Ectodermal cell (in vitro differentiated cells): ENCODE data around the gene KRT36.

ENCODE experiments used
- H3K27ac ChIP-seq: 2 replicates; pipeline ENCODE4 v1.7.0; 2013; ENCODE audit warnings: mild to moderate bottlenecking, low read depth, low read length; ENCODE audit not compliant: insufficient read depth, poor library complexity, severe bottlenecking
- H3K27me3 ChIP-seq: 2 replicates; pipeline ENCODE4 v1.7.0; 2013; ENCODE audit warnings: mild to moderate bottlenecking, low read length; ENCODE audit not compliant: insufficient read depth, control insufficient read depth, poor library complexity, severe bottlenecking
- H3K36me3 ChIP-seq: one replicate; pipeline ENCODE4 v1.7.0; 2013; ENCODE audit warnings: low read length; ENCODE audit not compliant: control insufficient read depth, insufficient read depth
- H3K4me1 ChIP-seq: one replicate; pipeline ENCODE4 v1.7.0; 2013; ENCODE audit warnings: low read length; ENCODE audit not compliant: control insufficient read depth, insufficient read depth
- H3K4me3 ChIP-seq: 2 replicates; pipeline ENCODE4 v1.7.0; 2013; ENCODE audit warnings: low read depth, low read length, control low read depth; ENCODE audit not compliant: insufficient read depth
- H3K9me3 ChIP-seq: 2 replicates; pipeline ENCODE4 v1.7.0; 2013; ENCODE audit warnings: mild to moderate bottlenecking, low read length, moderate library complexity; ENCODE audit not compliant: control insufficient read depth
- WGBS, 2 experiments: methylation state at CpG; one replicate each; pipeline ENCODE4 v1.1.7; 2013; ENCODE audit warnings: missing lambda C conversion rate in 2 of 2; 5-methylcytosine and 5-hydroxymethylcytosine counted together

KRT36 gene

DNA sequence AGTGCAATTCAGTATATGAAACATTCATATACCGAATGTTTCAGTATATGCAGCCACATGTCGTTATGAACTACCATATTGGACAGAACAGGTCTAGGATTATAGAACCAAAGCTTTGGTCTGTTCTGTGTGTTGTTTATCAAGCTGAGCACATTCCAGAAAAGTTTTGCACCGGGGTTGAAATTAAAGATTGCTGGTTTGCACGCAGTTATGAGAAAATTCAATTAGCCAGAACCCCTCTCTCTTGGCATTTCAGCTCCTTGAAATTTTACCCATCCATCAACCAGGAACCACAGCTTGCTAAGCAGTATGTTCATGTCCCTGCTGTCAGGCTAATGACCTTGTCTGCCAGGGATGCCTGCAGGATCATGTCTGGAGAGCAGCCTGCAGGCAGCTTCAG, 32.0 kb downstream of the KRT36 start:
- Histone ChIP-seq H3K4me1 (no peaks in the 10 kb centered on the region), H3K36me3 (no peaks in the 10 kb centered on the region), H3K27ac (no peak overlapping the region), H3K27me3 (no peaks in the 10 kb centered on the region), H3K4me3 (no peak overlapping the region), H3K9me3 (no peaks in the 10 kb centered on the region)
- WGBS, 2 experiments, result 91 to 95% methylated on average over 4 of the region's 4 CpGs

GRCh38 chr17:41456204-41456603, 33.5 kb downstream of the KRT36 start:
- Histone ChIP-seq H3K4me3 (no peak overlapping the region), H3K4me1 (no peaks in the 10 kb centered on the region), H3K27ac (no peak overlapping the region), H3K9me3 (no peaks in the 10 kb centered on the region), H3K27me3 (no peaks in the 10 kb centered on the region), H3K36me3 (no peaks in the 10 kb centered on the region)
- WGBS, 2 experiments, result 72 to 78% methylated on average over 3 of the region's 3 CpGs

GRCh38 chr17:41455236-41455635, 34.5 kb downstream of the KRT36 start:
- Histone ChIP-seq H3K9me3 (no peaks in the 10 kb centered on the region), H3K27ac (no peak overlapping the region), H3K36me3 (no peaks in the 10 kb centered on the region), H3K4me3 (no peak overlapping the region), H3K4me1 (no peaks in the 10 kb centered on the region), H3K27me3 (no peaks in the 10 kb centered on the region)
- whole genome bisulfite sequencing, 2 experiments, result 90 to 96% methylated on average over 1 of the region's 1 CpG

- Histone ChIP-seq H3K27me3 (no peaks in the 10 kb centered on the region), H3K27ac (no peak overlapping the region), H3K9me3 (no peaks in the 10 kb centered on the region), H3K4me1 (no peaks in the 10 kb centered on the region), H3K4me3 (no peak overlapping the region), H3K36me3 (no peaks in the 10 kb centered on the region)
- 94 to 95% methylated on average over 3 of the region's 3 CpGs for WGBS, 2 experiments
These were observed 36.6 kb downstream of the KRT36 start for GRCh38 chr17:41453066-41453465.

- 74 to 88% methylated on average over 3 to 4 of the region's 4 CpGs for WGBS, 2 experiments
- Histone ChIP-seq H3K36me3 (no peaks in the 10 kb centered on the region), H3K9me3 (no peaks in the 10 kb centered on the region), H3K4me3 (no peak overlapping the region), H3K27ac (no peak overlapping the region), H3K27me3 (no peaks in the 10 kb centered on the region), H3K4me1 (no peaks in the 10 kb centered on the region)
These were observed 37.4 kb downstream of the KRT36 start for GRCh38 chr17:41452281-41452680.

GRCh38 chr17:41451154-41451728, 38.5 kb downstream of the KRT36 start:
- H3K27ac ChIP-seq, result no peak overlapping the region
- H3K36me3 ChIP-seq, result no peaks in the 10 kb centered on the region
- H3K27me3 ChIP-seq, result no peaks in the 10 kb centered on the region
- no peaks in the 10 kb centered on the region for H3K9me3 ChIP-seq
- H3K4me3 ChIP-seq, result no peak overlapping the region
- 92 to 93% methylated on average over 2 of the region's 2 CpGs for WGBS, 2 experiments
- no peaks in the 10 kb centered on the region for H3K4me1 ChIP-seq

GRCh38 chr17:41449008-41449407, 40.7 kb downstream of the KRT36 start:
- Histone ChIP-seq H3K36me3 (no peaks in the 10 kb centered on the region), H3K4me3 (no peak overlapping the region), H3K9me3 (peaks cover 2% of the 10 kb centered on the region), H3K27ac (no peak overlapping the region), H3K4me1 (no peaks in the 10 kb centered on the region), H3K27me3 (no peaks in the 10 kb centered on the region)
- WGBS, 2 experiments, result 94% methylated on average over 6 of the region's 6 CpGs

DNA sequence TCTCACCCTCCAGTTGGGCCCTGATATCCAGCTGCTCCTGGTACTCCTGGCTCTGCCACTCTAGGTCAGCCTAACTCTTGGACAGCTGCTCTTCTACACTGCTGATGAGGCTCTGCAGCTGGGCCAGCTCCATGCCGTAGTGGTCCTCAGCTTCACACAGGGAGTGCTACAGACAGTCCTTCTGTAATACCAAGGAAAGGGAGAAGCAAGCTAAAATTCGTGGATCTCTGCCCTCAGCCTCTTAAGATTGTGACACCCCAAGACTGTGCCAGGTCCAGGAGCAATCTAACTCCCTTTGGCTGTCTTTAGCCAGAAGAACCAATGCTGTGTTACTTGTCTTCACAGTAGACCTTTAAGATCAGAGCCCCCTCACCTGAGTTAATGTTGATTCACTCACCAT, 41.2 kb downstream of the KRT36 start:
- Histone ChIP-seq H3K27me3 (no peaks in the 10 kb centered on the region), H3K4me3 (no peak overlapping the region), H3K9me3 (peaks cover 2% of the 10 kb centered on the region), H3K36me3 (no peaks in the 10 kb centered on the region), H3K4me1 (no peaks in the 10 kb centered on the region), H3K27ac (no peak overlapping the region)
- WGBS, 2 experiments, result 67 to 69% methylated on average over 2 of the region's 2 CpGs

DNA sequence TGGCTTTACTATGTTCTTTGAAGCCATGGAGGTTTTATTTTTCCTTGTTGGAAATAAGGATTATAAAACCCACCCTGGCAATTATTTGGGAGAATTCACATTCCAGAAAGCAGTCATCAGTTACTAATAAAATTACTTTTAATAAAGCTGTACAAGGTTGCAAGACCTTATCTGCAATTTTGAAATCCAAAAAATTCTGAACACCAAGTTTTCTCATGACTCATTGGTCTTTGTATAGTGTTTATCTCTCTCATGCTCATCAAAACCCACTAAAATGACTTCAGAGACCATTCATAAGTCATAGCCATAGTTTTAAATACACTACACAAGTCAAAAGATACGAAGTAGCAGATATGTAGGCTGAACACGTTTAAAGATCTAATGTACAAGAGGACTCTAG, 42.9 kb downstream of the KRT36 start:
- H3K27me3 ChIP-seq, result no peaks in the 10 kb centered on the region
- H3K4me1 ChIP-seq, result no peaks in the 10 kb centered on the region
- no peak overlapping the region for H3K4me3 ChIP-seq
- H3K36me3 ChIP-seq, result no peaks in the 10 kb centered on the region
- H3K27ac ChIP-seq, result no peak overlapping the region
- 63 to 83% methylated on average over 2 of the region's 2 CpGs for WGBS, 2 experiments
- H3K9me3 ChIP-seq, result peaks cover 2% of the 10 kb centered on the region

- Histone ChIP-seq H3K4me1 (no peaks in the 10 kb centered on the region), H3K9me3 (peaks cover 2% of the 10 kb centered on the region), H3K27me3 (no peaks in the 10 kb centered on the region), H3K4me3 (no peak overlapping the region), H3K27ac (no peak overlapping the region), H3K36me3 (no peaks in the 10 kb centered on the region)
- 92% methylated on average over 3 of the region's 3 CpGs; no CpG with 5 or more reads in 1 of the 2 experiments for WGBS, 2 experiments
These were observed 45.1 kb downstream of the KRT36 start for GRCh38 chr17:41444640-41445039.

GRCh38 chr17:41444186-41444585, 45.5 kb downstream of the KRT36 start:
- Histone ChIP-seq H3K27me3 (no peaks in the 10 kb centered on the region), H3K36me3 (no peaks in the 10 kb centered on the region), H3K9me3 (peaks cover 2% of the 10 kb centered on the region), H3K27ac (no peak overlapping the region), H3K4me3 (no peak overlapping the region), H3K4me1 (no peaks in the 10 kb centered on the region)
- 90 to 94% methylated on average over 1 of the region's 1 CpG for WGBS, 2 experiments
